ENCODE data around the gene STK38L.

DNA sequence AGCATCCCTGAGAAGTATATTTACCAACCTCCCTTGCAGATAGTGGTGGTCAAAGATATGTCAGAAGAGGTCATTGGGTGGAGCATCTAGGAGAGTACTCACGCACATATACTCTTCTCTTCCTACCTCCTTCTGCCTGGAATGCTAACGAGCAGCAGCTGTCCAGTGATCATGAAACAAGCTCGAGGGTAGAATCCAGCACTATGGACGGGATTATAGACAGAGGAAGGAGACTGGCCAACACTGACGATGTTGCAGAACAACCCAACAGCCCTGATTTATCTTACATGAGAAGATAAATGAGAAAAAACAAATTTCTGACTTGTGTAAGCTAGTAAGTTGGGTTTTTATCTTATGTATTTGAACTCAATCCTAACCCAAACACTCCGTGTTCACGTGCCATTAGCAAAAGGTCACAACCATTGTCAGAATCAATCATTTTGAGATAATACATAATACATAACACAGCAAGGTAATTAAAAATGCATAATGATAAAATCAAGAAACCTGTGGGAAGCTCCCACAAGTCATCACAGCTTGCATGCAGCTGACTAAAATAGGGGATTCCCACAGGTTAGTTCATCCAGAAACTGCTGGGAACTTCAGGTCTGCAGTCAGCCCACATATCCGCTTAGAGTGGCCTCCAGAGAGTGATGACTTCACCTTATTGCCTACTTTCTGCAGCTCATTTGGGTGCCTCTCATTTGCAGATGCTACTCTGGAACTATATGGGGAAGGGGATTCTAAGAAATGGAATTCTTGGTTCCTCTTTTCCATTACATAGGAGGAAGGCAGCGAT lies 36.3 kb upstream of the STK38L start:
- TF ChIP-seq EP300 (IDR thresholded peaks at IDR 0.05), result no peak
- TF ChIP-seq, protein P1, sequence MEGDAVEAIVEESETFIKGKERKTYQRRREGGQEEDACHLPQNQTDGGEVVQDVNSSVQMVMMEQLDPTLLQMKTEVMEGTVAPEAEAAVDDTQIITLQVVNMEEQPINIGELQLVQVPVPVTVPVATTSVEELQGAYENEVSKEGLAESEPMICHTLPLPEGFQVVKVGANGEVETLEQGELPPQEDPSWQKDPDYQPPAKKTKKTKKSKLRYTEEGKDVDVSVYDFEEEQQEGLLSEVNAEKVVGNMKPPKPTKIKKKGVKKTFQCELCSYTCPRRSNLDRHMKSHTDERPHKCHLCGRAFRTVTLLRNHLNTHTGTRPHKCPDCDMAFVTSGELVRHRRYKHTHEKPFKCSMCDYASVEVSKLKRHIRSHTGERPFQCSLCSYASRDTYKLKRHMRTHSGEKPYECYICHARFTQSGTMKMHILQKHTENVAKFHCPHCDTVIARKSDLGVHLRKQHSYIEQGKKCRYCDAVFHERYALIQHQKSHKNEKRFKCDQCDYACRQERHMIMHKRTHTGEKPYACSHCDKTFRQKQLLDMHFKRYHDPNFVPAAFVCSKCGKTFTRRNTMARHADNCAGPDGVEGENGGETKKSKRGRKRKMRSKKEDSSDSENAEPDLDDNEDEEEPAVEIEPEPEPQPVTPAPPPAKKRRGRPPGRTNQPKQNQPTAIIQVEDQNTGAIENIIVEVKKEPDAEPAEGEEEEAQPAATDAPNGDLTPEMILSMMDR (IDR thresholded peaks at IDR 0.05), result no peak
